Urothelium cell line (cell line): ENCODE data around the gene TUSC2.
A peak's percentile ranks its signal among the peaks of the same experiment; 100 is the strongest.
"Not testable (repeated sequence)": the region's sequence is repeated elsewhere in the genome, so short reads cannot be mapped to it uniquely, and the experiment has no call there.

Experiments used
- DNase-seq: peaks from one replicate; pipeline ENCODE4 v3.0.0; 2011; ENCODE audit warnings: low spot score, mixed read lengths
- FAIRE-seq: peaks from 2 replicates; lab custom pipeline; 2011; peaks lifted over from hg19 to GRCh38; lab: Jason Lieb, UNC

Gene TUSC2

GRCh38 chr3:50297384-50297775 is 30.6 kb downstream of the TUSC2 start:
- FAIRE-seq: no peak
- no peak for DNase-seq

GRCh38 chr3:50296721-50297383 is 31.2 kb downstream of the TUSC2 start:
- no peak for DNase-seq
- no peak for FAIRE-seq

- FAIRE-seq (no peak), DNase-seq (no peak)
These were observed 32.2 kb downstream of the TUSC2 start for GRCh38 chr3:50295553-50296431.

- DNase-seq: no peak
- no peak for FAIRE-seq
These were observed 33.3 kb downstream of the TUSC2 start for GRCh38 chr3:50294492-50295403.

DNA sequence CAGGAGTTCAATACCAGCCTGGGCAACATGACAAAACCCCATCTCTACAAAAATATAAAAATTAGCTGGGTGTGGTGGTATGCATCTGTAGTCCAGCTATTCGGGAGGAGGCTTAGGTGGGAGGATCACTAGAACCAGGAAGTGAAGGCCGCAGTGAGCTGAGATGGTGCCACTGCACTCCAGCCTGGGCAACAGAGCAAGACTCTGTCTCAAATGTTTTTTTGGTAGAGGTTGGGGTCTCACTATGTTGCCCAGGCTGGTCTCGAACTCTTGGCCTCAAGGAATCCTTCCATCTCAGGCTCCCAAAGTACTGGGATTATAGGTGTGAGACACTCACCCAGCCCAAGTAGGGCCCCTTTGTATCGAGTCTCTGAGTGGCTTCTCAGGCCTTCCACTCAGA is 33.9 kb downstream of the TUSC2 start:
- DNase-seq (no peak), FAIRE-seq (no peak)

- peak; percentile 32 for FAIRE-seq
- DNase-seq: no peak
These were observed 34.8 kb downstream of the TUSC2 start for GRCh38 chr3:50293079-50293801.

DNA sequence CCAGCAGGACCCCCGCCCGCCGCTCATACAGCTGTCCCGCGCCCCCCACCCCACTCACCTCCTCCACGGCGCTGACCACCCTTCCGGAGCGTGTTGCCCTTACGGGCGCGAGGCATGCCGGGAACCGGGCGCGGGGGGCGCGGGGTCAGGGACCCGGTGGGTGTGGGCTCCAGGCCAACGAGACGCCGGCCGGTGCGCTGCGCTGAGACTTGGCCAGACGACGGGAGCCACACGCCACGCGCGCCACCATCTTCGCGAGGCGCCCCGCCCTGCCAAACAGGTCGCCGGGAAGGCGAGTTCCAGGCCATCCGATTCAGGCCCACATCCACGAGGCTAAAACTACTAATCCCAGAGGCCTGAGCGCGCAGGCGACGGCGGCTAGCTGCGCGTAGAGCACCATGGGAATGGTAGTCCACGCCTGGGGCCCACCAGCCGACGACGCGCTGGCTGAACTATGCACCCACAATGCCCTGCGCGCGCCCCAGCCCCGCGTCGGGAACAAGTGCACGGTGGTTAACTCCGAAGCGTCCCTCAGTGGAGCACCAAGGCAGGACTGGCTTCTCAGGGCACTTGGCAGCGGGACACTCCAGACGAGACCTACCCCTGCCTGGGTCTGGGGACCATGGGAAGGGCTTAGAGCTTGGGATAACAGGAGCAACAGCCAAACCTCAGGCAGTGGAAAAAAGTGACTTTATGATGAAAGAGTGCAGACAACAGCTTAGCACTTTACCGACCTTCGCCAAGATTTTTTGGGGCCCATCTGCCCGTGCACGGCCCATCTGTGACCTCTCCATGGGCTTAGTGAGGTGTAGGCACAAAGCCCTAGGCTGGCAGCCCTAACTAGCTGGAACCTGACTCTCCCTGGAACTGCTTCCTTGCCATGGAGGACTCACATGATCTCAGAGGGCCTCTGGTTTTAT is 35.6 kb downstream of the TUSC2 start, which contains the start of gene IFRD2:
IFRD2 (minus strand) TSS at position 271 of the 920 bp plus-strand sequence; CDS start at position 116, 155 bp downstream.
- DNase-seq (peak; percentile 97), FAIRE-seq (peak; percentile 99)

DNA sequence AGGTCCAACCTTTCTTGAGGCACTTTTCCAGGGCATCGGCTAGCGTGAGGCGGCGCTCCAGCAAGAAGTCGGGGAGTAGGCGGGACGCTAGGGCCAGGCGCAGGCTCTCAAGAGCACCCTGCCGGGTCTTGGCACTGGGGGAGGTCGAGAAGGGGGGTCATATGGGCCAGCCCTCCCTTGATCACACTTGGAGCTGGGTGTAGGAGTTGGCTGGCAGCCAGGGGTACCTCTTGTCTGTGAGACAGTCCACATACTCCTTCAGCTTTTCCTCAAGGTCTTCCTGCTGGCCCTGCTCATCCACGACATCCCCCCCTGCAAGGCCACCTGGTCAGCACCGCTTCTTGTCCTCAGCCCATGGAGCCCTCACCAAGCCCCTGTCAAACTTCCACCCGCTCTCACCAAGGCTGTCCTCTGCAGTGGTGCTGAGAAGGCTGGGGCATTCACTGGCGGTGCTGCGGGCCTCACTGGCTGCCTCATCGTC is 37.8 kb downstream of the TUSC2 start:
- FAIRE-seq (no peak), DNase-seq (no peak)

DNA sequence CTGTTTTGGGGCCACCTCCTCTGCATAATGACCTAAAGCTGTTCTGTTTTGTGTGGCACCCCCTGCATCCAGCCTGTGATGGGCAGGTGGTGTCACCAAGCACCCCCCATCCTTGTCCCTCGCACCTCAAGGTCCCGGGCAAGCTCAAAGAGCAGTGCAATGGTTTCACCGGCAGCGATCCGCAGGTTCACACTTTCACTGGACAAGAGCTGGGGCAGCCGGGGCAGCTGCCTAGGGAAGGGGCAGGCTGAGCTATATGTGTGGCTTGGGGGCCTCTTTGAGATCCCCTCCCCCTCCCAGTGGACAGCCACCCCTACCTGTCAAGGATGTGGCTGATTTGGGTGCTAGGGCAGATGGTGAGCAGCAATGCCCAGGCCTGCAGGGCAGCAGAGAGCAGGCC is 38.9 kb downstream of the TUSC2 start:
- FAIRE-seq: no peak

DNA sequence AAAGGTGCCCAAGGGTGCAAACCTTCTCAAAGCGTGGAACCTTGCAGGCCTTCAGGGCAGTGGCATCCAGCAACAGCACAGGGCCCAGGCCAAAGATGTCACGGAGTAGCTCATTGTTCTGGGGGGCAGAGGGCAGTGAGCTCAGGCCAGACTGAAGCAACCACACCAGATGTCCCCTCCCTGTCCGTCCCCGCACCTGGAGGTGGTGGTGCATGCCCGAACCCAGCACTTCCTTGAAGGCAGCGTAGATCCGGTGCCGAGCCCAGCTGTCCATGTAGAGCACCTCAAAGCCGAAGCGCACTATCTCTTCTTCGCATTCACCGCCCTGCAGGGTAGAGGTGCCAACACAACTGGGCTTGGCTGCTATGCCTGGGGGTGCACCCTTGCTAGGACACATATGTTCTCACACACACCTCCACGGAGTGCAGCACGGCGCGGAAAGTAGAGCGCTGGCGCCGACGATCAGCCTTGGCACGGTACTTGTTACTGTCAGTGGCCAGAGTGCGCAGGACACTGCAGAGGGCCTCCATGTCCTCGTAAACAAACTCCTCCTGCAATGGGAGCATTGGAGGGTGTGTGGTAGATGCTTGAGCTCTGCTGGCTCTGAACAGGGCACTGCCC is 39.5 kb downstream of the TUSC2 start:
- DNase-seq: no peak
- no peak for FAIRE-seq

More for the DNA sequence above, 38.9 kb downstream of the TUSC2 start:
- no peak for DNase-seq

- DNase-seq (no peak), FAIRE-seq (no peak)
These were observed 40.8 kb downstream of the TUSC2 start for GRCh38 chr3:50287262-50287661.

GRCh38 chr3:50286322-50287227 is 41.4 kb downstream of the TUSC2 start:
- DNase-seq (no peak), FAIRE-seq (peak; percentile 37)

GRCh38 chr3:50284121-50284520 is 43.9 kb downstream of the TUSC2 start:
- not testable (repeated sequence) for FAIRE-seq, DNase-seq

- DNase-seq: no peak
- no peak for FAIRE-seq
These were observed 48.6 kb downstream of the TUSC2 start for GRCh38 chr3:50279255-50280016.

- FAIRE-seq (no peak), DNase-seq (no peak)
These were observed 49.2 kb downstream of the TUSC2 start, which contains the start of gene LSMEM2 for GRCh38 chr3:50278880-50279224. TSS of gene LSMEM2 (plus strand) at chr3:50279087. CDS start at chr3:50279114, 27 bp downstream.

DNA sequence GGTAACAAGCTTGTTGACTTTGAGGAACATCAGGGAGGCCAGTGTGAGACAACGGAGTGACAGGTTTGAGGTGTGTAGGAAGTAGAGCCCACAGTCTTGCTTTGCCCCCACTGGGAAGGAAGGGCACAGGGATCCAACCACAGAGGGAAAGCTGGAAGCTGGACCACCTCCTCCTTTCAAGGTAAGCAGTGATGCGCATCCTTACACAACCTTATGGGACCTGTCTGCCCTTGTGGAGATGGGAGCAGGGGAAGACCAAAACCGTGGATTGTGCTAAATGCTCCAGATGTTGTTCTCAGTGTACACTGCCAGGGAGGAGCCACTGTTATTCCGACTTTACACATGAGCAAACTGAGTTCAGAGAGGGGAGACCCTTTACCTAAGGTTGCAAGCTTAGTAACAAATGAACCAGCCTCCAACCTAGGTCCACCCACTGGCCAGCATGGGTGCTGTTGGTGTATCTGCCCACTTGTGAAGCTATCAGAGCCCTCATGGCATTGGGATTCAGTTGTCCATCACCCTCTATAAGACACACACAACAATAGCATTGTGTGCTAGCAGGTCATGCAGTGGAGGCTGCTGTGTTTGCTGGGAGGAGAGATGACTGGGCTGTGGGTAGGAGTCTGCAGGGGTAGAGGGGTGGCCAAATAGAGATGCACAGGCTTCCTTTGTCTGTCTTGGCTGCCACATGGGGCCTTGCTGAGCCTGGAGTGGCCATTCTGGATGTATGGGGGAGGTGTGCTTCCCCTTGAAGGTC is 49.7 kb downstream of the TUSC2 start:
- no peak for FAIRE-seq
- DNase-seq: no peak
